ENCODE measurements around the gene ERP44. TPM values are rescaled to one million over a fixed set of nuclear protein-coding genes. Genes with fewer than 3 reads are reported as not detected.

The ERP44 gene
- total RNA-seq, 2 donors from 2014 or later, result 27.8 to 30.2 TPM

GRCh38 chr9:100125236-100125635, 26.4 kb upstream of the ERP44 start:
- intact Hi-C loops (cut with DNase I), result no loop called here
- H3K9ac ChIP-seq (ENCODE audit: low read depth in 2 of 2, low read length in 2 of 2), result no peak overlapping the region
- H3K27ac ChIP-seq, result no peak overlapping the region
- no peaks in the 10 kb centered on the region for H3K27me3 ChIP-seq
- H3K9me3 ChIP-seq, result no peaks in the 10 kb centered on the region
- no peaks in the 10 kb centered on the region for H3K4me1 ChIP-seq
- TF ChIP-seq CTCF (IDR thresholded peaks at IDR 0.05), result no peak
- no peak overlapping the region for H3K4me3 ChIP-seq
- no peak for DNase-seq
- no peaks in the 10 kb centered on the region for H3K36me3 ChIP-seq

- Histone ChIP-seq H3K4me3 (no peak overlapping the region), H3K36me3 (no peaks in the 10 kb centered on the region), H3K27ac (no peak overlapping the region), H3K27me3 (no peaks in the 10 kb centered on the region), H3K9me3 (no peaks in the 10 kb centered on the region), H3K9ac (ENCODE audit: low read depth in 2 of 2, low read length in 2 of 2) (no peak overlapping the region), H3K4me1 (no peaks in the 10 kb centered on the region)
- no peak for DNase-seq
- intact Hi-C loops (cut with DNase I), result no loop called here
- TF ChIP-seq CTCF (IDR thresholded peaks at IDR 0.05), result no peak
Measured at GRCh38 chr9:100120286-100120685, 21.5 kb upstream of the ERP44 start.

- Histone ChIP-seq H3K27ac (no peak overlapping the region), H3K4me1 (no peaks in the 10 kb centered on the region), H3K4me3 (no peak overlapping the region), H3K9me3 (no peaks in the 10 kb centered on the region), H3K9ac (ENCODE audit: low read depth in 2 of 2, low read length in 2 of 2) (no peak overlapping the region), H3K27me3 (no peaks in the 10 kb centered on the region), H3K36me3 (no peaks in the 10 kb centered on the region)
- intact Hi-C loops (cut with DNase I), result no loop called here
- DNase-seq, result no peak
- no peak for TF ChIP-seq CTCF (IDR thresholded peaks at IDR 0.05)
Measured at GRCh38 chr9:100117316-100117715, 18.5 kb upstream of the ERP44 start.

- no peaks in the 10 kb centered on the region for H3K27me3 ChIP-seq
- no peak overlapping the region for H3K27ac ChIP-seq
- no peak overlapping the region for H3K4me3 ChIP-seq
- no peaks in the 10 kb centered on the region for H3K4me1 ChIP-seq
- H3K9me3 ChIP-seq, result no peaks in the 10 kb centered on the region
- no peaks in the 10 kb centered on the region for H3K36me3 ChIP-seq
- TF ChIP-seq CTCF (IDR thresholded peaks at IDR 0.05), result no peak
- H3K9ac ChIP-seq (ENCODE audit: low read depth in 2 of 2, low read length in 2 of 2), result no peak overlapping the region
- intact Hi-C loops (cut with DNase I), result no loop called here
- DNase-seq, result no peak
Measured at GRCh38 chr9:100112677-100113336, 14.0 kb upstream of the ERP44 start.

GRCh38 chr9:100111235-100111634, 12.4 kb upstream of the ERP44 start:
- Histone ChIP-seq H3K27ac (no peak overlapping the region), H3K36me3 (peaks cover 4% of the 10 kb centered on the region), H3K4me3 (no peak overlapping the region), H3K4me1 (no peaks in the 10 kb centered on the region), H3K9ac (ENCODE audit: low read depth in 2 of 2, low read length in 2 of 2) (no peak overlapping the region), H3K9me3 (no peaks in the 10 kb centered on the region), H3K27me3 (no peaks in the 10 kb centered on the region)
- TF ChIP-seq CTCF (IDR thresholded peaks at IDR 0.05), result no peak
- peak; percentile 54 for DNase-seq
- intact Hi-C loops (cut with DNase I), result no loop called here

Measured in colonic mucosa (tissue), 4 donors.